ENCODE data around the gene B3GNT2.
A peak's percentile ranks its signal among the peaks of the same experiment; 100 is the strongest.
"Not testable (repeated sequence)": the region's sequence is repeated elsewhere in the genome, so short reads cannot be mapped to it uniquely, and the experiment has no call there.

The B3GNT2 gene

GRCh38 chr2:62185475-62186155, 10.3 kb upstream of the B3GNT2 start:
- DNase-seq (ENCODE audit: low read depth in 2 of 2) = no peak

- no peak for DNase-seq (ENCODE audit: low read depth in 2 of 2)
These were observed 9.6 kb upstream of the B3GNT2 start for GRCh38 chr2:62186156-62186905.

GRCh38 chr2:62187246-62187645, 8.7 kb upstream of the B3GNT2 start:
- no peak for DNase-seq (ENCODE audit: low read depth in 2 of 2)

GRCh38 chr2:62188416-62188815, 7.5 kb upstream of the B3GNT2 start:
- no peak for DNase-seq (ENCODE audit: low read depth in 2 of 2)

GRCh38 chr2:62189196-62189595, 6.7 kb upstream of the B3GNT2 start:
- no peak for DNase-seq (ENCODE audit: low read depth in 2 of 2)

GRCh38 chr2:62192811-62193210, 3.1 kb upstream of the B3GNT2 start:
- DNase-seq (ENCODE audit: low read depth in 2 of 2) = no peak

- no peak for DNase-seq (ENCODE audit: low read depth in 2 of 2)
These were observed 1.1 kb upstream of the B3GNT2 start for GRCh38 chr2:62194558-62195420.

GRCh38 chr2:62196278-62196901, 475 bp downstream of the B3GNT2 start:
- peak in 1 of 2 donors; percentile 32 for DNase-seq (ENCODE audit: low read depth in 2 of 2)

GRCh38 chr2:62197011-62197924, 1.4 kb downstream of the B3GNT2 start:
- peak in 1 of 2 donors; percentile 14 for DNase-seq (ENCODE audit: low read depth in 2 of 2)

- no peak for DNase-seq (ENCODE audit: low read depth in 2 of 2)
These were observed 2.2 kb downstream of the B3GNT2 start for GRCh38 chr2:62197925-62198633.

- DNase-seq (ENCODE audit: low read depth in 2 of 2) = not testable (repeated sequence)
These were observed 2.9 kb downstream of the B3GNT2 start for GRCh38 chr2:62198854-62199253.

- no peak for DNase-seq (ENCODE audit: low read depth in 2 of 2)
These were observed 3.6 kb downstream of the B3GNT2 start for GRCh38 chr2:62199392-62200125.

GRCh38 chr2:62200291-62200841, 4.5 kb downstream of the B3GNT2 start:
- DNase-seq (ENCODE audit: low read depth in 2 of 2) = no peak

- DNase-seq (ENCODE audit: low read depth in 2 of 2) = no peak
These were observed 5.0 kb downstream of the B3GNT2 start for GRCh38 chr2:62200868-62201267.

- no peak for DNase-seq (ENCODE audit: low read depth in 2 of 2)
These were observed 5.4 kb downstream of the B3GNT2 start for GRCh38 chr2:62201307-62201706.

GRCh38 chr2:62202019-62202722, 6.3 kb downstream of the B3GNT2 start:
- DNase-seq (ENCODE audit: low read depth in 2 of 2) = no peak

GRCh38 chr2:62202729-62203128, 6.8 kb downstream of the B3GNT2 start:
- no peak for DNase-seq (ENCODE audit: low read depth in 2 of 2)

GRCh38 chr2:62203459-62203858, 7.5 kb downstream of the B3GNT2 start:
- no peak for DNase-seq (ENCODE audit: low read depth in 2 of 2)
